Measurements from ENCODE around the gene RASGRF2. TPM values are rescaled to one million over a fixed set of nuclear protein-coding genes. Genes with fewer than 3 reads are reported as not detected.

Gene RASGRF2
- total RNA-seq, 1 experiment from 2014 or later, result 19.4 TPM

GRCh38 chr5:81208904-81209303 lies 248.7 kb downstream of the RASGRF2 start:
- H3K36me3 ChIP-seq (ENCODE audit: insufficient read depth, low read length), result no peaks in the 10 kb centered on the region
- no peak for DNase-seq
- no peak overlapping the region for H3K4me2 ChIP-seq (ENCODE audit: low read depth, low read length, poor library complexity, severe bottlenecking)
- H3K9me2 ChIP-seq (replicated peaks; ENCODE audit: insufficient read depth, low read length), result no peaks in the 10 kb centered on the region
- H3K27ac ChIP-seq (ENCODE audit: low read length), result no peak overlapping the region
- H3K9ac ChIP-seq (ENCODE audit: low read length), result no peak overlapping the region
- H3K79me2 ChIP-seq (ENCODE audit: low read length), result no peaks in the 10 kb centered on the region
- H3K4me3 ChIP-seq (ENCODE audit: low read length), result no peak overlapping the region
- no peak overlapping the region for H2AFZ ChIP-seq (ENCODE audit: low read length)
- no peaks in the 10 kb centered on the region for H4K20me1 ChIP-seq (ENCODE audit: insufficient read depth, low read depth, low read length)
- peaks cover 36% of the 10 kb centered on the region for H3K4me1 ChIP-seq (ENCODE audit: low read length)
- no peaks in the 10 kb centered on the region for H3K9me3 ChIP-seq (ENCODE audit: low read length)
- H3K27me3 ChIP-seq (ENCODE audit: low read length), result no peaks in the 10 kb centered on the region

GRCh38 chr5:81209386-81209785 lies 249.2 kb downstream of the RASGRF2 start:
- no peaks in the 10 kb centered on the region for H3K9me3 ChIP-seq (ENCODE audit: low read length)
- H4K20me1 ChIP-seq (ENCODE audit: insufficient read depth, low read depth, low read length), result no peaks in the 10 kb centered on the region
- no peak for DNase-seq
- H3K27ac ChIP-seq (ENCODE audit: low read length), result no peak overlapping the region
- no peak overlapping the region for H3K9ac ChIP-seq (ENCODE audit: low read length)
- H3K9me2 ChIP-seq (replicated peaks; ENCODE audit: insufficient read depth, low read length), result no peaks in the 10 kb centered on the region
- no peaks in the 10 kb centered on the region for H3K27me3 ChIP-seq (ENCODE audit: low read length)
- H3K79me2 ChIP-seq (ENCODE audit: low read length), result no peaks in the 10 kb centered on the region
- H3K36me3 ChIP-seq (ENCODE audit: insufficient read depth, low read length), result no peaks in the 10 kb centered on the region
- H2AFZ ChIP-seq (ENCODE audit: low read length), result no peak overlapping the region
- H3K4me1 ChIP-seq (ENCODE audit: low read length), result peaks cover 41% of the 10 kb centered on the region
- H3K4me3 ChIP-seq (ENCODE audit: low read length), result no peak overlapping the region
- no peak overlapping the region for H3K4me2 ChIP-seq (ENCODE audit: low read depth, low read length, poor library complexity, severe bottlenecking)

- Histone ChIP-seq H2AFZ (ENCODE audit: low read length) (no peak overlapping the region), H3K27ac (ENCODE audit: low read length) (no peak overlapping the region), H3K79me2 (ENCODE audit: low read length) (no peaks in the 10 kb centered on the region), H3K36me3 (ENCODE audit: insufficient read depth, low read length) (no peaks in the 10 kb centered on the region), H3K4me3 (ENCODE audit: low read length) (no peak overlapping the region), H3K27me3 (ENCODE audit: low read length) (no peaks in the 10 kb centered on the region), H3K4me2 (ENCODE audit: low read depth, low read length, poor library complexity, severe bottlenecking) (no peak overlapping the region), H3K4me1 (ENCODE audit: low read length) (peaks cover 45% of the 10 kb centered on the region), H3K9me2 (replicated peaks; ENCODE audit: insufficient read depth, low read length) (no peaks in the 10 kb centered on the region), H3K9ac (ENCODE audit: low read length) (no peak overlapping the region), H3K9me3 (ENCODE audit: low read length) (no peaks in the 10 kb centered on the region), H4K20me1 (ENCODE audit: insufficient read depth, low read depth, low read length) (no peaks in the 10 kb centered on the region)
- no peak for DNase-seq
Observed at GRCh38 chr5:81209869-81210493, 249.8 kb downstream of the RASGRF2 start.

GRCh38 chr5:81212211-81212751 lies 252.1 kb downstream of the RASGRF2 start:
- Histone ChIP-seq H3K36me3 (ENCODE audit: insufficient read depth, low read length) (no peaks in the 10 kb centered on the region), H3K27me3 (ENCODE audit: low read length) (no peaks in the 10 kb centered on the region), H3K79me2 (ENCODE audit: low read length) (no peaks in the 10 kb centered on the region), H2AFZ (ENCODE audit: low read length) (no peak overlapping the region), H3K9ac (ENCODE audit: low read length) (peak overlapping the region; percentile 9; the same call in 1 of the 2 replicates), H3K4me1 (ENCODE audit: low read length) (peaks cover 55% of the 10 kb centered on the region), H3K9me3 (ENCODE audit: low read length) (no peaks in the 10 kb centered on the region), H3K4me2 (ENCODE audit: low read depth, low read length, poor library complexity, severe bottlenecking) (peak overlapping the region; percentile 58), H3K4me3 (ENCODE audit: low read length) (peak overlapping the region; percentile 28; the same call in 1 of the 2 replicates), H3K9me2 (replicated peaks; ENCODE audit: insufficient read depth, low read length) (no peaks in the 10 kb centered on the region), H3K27ac (ENCODE audit: low read length) (no peak overlapping the region), H4K20me1 (ENCODE audit: insufficient read depth, low read depth, low read length) (no peaks in the 10 kb centered on the region)
- peak; percentile 89 for DNase-seq

- no peak for DNase-seq
- H3K9ac ChIP-seq (ENCODE audit: low read length), result 0 out of 2 replicates have a peak overlapping the region, but pooled peaks have one; percentile 9
- peaks cover 2% of the 10 kb centered on the region; the same call in 1 of the 2 replicates for H3K79me2 ChIP-seq (ENCODE audit: low read length)
- H2AFZ ChIP-seq (ENCODE audit: low read length), result no peak overlapping the region
- peak overlapping the region; percentile 58 for H3K4me2 ChIP-seq (ENCODE audit: low read depth, low read length, poor library complexity, severe bottlenecking)
- no peaks in the 10 kb centered on the region for H4K20me1 ChIP-seq (ENCODE audit: insufficient read depth, low read depth, low read length)
- H3K36me3 ChIP-seq (ENCODE audit: insufficient read depth, low read length), result no peaks in the 10 kb centered on the region
- H3K9me3 ChIP-seq (ENCODE audit: low read length), result no peaks in the 10 kb centered on the region
- peak overlapping the region; percentile 28; the same call in 1 of the 2 replicates for H3K4me3 ChIP-seq (ENCODE audit: low read length)
- no peaks in the 10 kb centered on the region for H3K9me2 ChIP-seq (replicated peaks; ENCODE audit: insufficient read depth, low read length)
- peaks cover 62% of the 10 kb centered on the region for H3K4me1 ChIP-seq (ENCODE audit: low read length)
- no peak overlapping the region for H3K27ac ChIP-seq (ENCODE audit: low read length)
- no peaks in the 10 kb centered on the region for H3K27me3 ChIP-seq (ENCODE audit: low read length)
Observed at GRCh38 chr5:81213070-81213469, 252.9 kb downstream of the RASGRF2 start.

- Histone ChIP-seq H3K4me3 (ENCODE audit: low read length) (no peak overlapping the region), H3K4me2 (ENCODE audit: low read depth, low read length, poor library complexity, severe bottlenecking) (no peak overlapping the region), H3K4me1 (ENCODE audit: low read length) (peaks cover 73% of the 10 kb centered on the region), H3K36me3 (ENCODE audit: insufficient read depth, low read length) (no peaks in the 10 kb centered on the region), H3K9ac (ENCODE audit: low read length) (no peak overlapping the region), H3K27me3 (ENCODE audit: low read length) (no peaks in the 10 kb centered on the region), H3K9me3 (ENCODE audit: low read length) (no peaks in the 10 kb centered on the region), H2AFZ (ENCODE audit: low read length) (no peak overlapping the region), H3K9me2 (replicated peaks; ENCODE audit: insufficient read depth, low read length) (no peaks in the 10 kb centered on the region), H3K27ac (ENCODE audit: low read length) (no peak overlapping the region), H4K20me1 (ENCODE audit: insufficient read depth, low read depth, low read length) (no peaks in the 10 kb centered on the region), H3K79me2 (ENCODE audit: low read length) (peaks cover 15% of the 10 kb centered on the region)
- DNase-seq, result no peak
Observed at GRCh38 chr5:81214848-81215247, 254.7 kb downstream of the RASGRF2 start.

- H3K27me3 ChIP-seq (ENCODE audit: low read length), result no peaks in the 10 kb centered on the region
- DNase-seq, result no peak
- H3K27ac ChIP-seq (ENCODE audit: low read length), result peak overlapping the region; percentile 86
- H3K36me3 ChIP-seq (ENCODE audit: insufficient read depth, low read length), result peaks cover 4% of the 10 kb centered on the region; the same call in 1 of the 2 replicates
- H4K20me1 ChIP-seq (ENCODE audit: insufficient read depth, low read depth, low read length), result no peaks in the 10 kb centered on the region
- H3K9me3 ChIP-seq (ENCODE audit: low read length), result no peaks in the 10 kb centered on the region
- H2AFZ ChIP-seq (ENCODE audit: low read length), result no peak overlapping the region
- no peak overlapping the region for H3K4me3 ChIP-seq (ENCODE audit: low read length)
- H3K9me2 ChIP-seq (replicated peaks; ENCODE audit: insufficient read depth, low read length), result no peaks in the 10 kb centered on the region
- H3K4me2 ChIP-seq (ENCODE audit: low read depth, low read length, poor library complexity, severe bottlenecking), result peak overlapping the region; percentile 70
- peaks cover 20% of the 10 kb centered on the region for H3K79me2 ChIP-seq (ENCODE audit: low read length)
- H3K4me1 ChIP-seq (ENCODE audit: low read length), result peaks cover 76% of the 10 kb centered on the region
- H3K9ac ChIP-seq (ENCODE audit: low read length), result no peak overlapping the region
Observed at GRCh38 chr5:81216152-81216551, 256.0 kb downstream of the RASGRF2 start.

GRCh38 chr5:81219389-81219788 lies 259.2 kb downstream of the RASGRF2 start:
- Histone ChIP-seq H3K4me3 (ENCODE audit: low read length) (peak overlapping the region; percentile 10; the same call in 1 of the 2 replicates), H3K27ac (ENCODE audit: low read length) (no peak overlapping the region; the same call in 1 of the 2 replicates), H3K27me3 (ENCODE audit: low read length) (no peaks in the 10 kb centered on the region), H4K20me1 (ENCODE audit: insufficient read depth, low read depth, low read length) (no peaks in the 10 kb centered on the region), H3K36me3 (ENCODE audit: insufficient read depth, low read length) (peaks cover 13% of the 10 kb centered on the region), H3K9me2 (replicated peaks; ENCODE audit: insufficient read depth, low read length) (no peaks in the 10 kb centered on the region), H3K4me1 (ENCODE audit: low read length) (peaks cover 57% of the 10 kb centered on the region), H3K9me3 (ENCODE audit: low read length) (no peaks in the 10 kb centered on the region), H3K79me2 (ENCODE audit: low read length) (peaks cover 20% of the 10 kb centered on the region), H3K9ac (ENCODE audit: low read length) (no peak overlapping the region), H2AFZ (ENCODE audit: low read length) (no peak overlapping the region), H3K4me2 (ENCODE audit: low read depth, low read length, poor library complexity, severe bottlenecking) (peak overlapping the region; percentile 34)
- DNase-seq, result no peak
